Effector memory CD8-positive, alpha-beta T cell (primary cell): ENCODE results near the gene PVALEF.

Experiments
- ATAC-seq: fragments of 150-1000 bp; cut with Tn5 transposase; replicated peaks from 2 replicates; pipeline ENCODE4 v1.10.0; 2021; ENCODE audit warnings: mild to moderate bottlenecking, moderate library complexity
- DNase-seq, 3 experiments: peaks; one replicate each; pipeline ENCODE4 v3.0.0; 2021
- H3K27ac Mint-ChIP-seq, 2 donors: one replicate each; pipeline ENCODE4 v1.8.0; 2022; ENCODE audit warnings: mild to moderate bottlenecking in 2 of 2, mixed read lengths in 2 of 2, moderate library complexity in 2 of 2
- H3K27me3 Mint-ChIP-seq, 2 donors: one replicate each; pipeline ENCODE4 v1.8.0; 2022; ENCODE audit warnings: mixed read lengths in 2 of 2
- H3K36me3 Mint-ChIP-seq: one replicate; pipeline ENCODE4 v1.8.0; 2022; ENCODE audit warnings: mild to moderate bottlenecking, moderate library complexity, mixed read lengths; ENCODE audit not compliant: insufficient read depth
- H3K4me1 Mint-ChIP-seq, 2 donors: one replicate each; pipeline ENCODE4 v1.8.0; 2022; ENCODE audit warnings: low read depth in 2 of 2, mixed read lengths in 2 of 2
- H3K4me3 Mint-ChIP-seq, 2 donors: one replicate each; pipeline ENCODE4 v1.8.0; 2022; ENCODE audit warnings: mild to moderate bottlenecking in 2 of 2, mixed read lengths in 2 of 2, moderate library complexity in 2 of 2
- H3K9me3 Mint-ChIP-seq, 2 donors: one replicate each; pipeline ENCODE4 v1.8.0; 2022; ENCODE audit warnings: mixed read lengths in 2 of 2

The PVALEF gene

DNA sequence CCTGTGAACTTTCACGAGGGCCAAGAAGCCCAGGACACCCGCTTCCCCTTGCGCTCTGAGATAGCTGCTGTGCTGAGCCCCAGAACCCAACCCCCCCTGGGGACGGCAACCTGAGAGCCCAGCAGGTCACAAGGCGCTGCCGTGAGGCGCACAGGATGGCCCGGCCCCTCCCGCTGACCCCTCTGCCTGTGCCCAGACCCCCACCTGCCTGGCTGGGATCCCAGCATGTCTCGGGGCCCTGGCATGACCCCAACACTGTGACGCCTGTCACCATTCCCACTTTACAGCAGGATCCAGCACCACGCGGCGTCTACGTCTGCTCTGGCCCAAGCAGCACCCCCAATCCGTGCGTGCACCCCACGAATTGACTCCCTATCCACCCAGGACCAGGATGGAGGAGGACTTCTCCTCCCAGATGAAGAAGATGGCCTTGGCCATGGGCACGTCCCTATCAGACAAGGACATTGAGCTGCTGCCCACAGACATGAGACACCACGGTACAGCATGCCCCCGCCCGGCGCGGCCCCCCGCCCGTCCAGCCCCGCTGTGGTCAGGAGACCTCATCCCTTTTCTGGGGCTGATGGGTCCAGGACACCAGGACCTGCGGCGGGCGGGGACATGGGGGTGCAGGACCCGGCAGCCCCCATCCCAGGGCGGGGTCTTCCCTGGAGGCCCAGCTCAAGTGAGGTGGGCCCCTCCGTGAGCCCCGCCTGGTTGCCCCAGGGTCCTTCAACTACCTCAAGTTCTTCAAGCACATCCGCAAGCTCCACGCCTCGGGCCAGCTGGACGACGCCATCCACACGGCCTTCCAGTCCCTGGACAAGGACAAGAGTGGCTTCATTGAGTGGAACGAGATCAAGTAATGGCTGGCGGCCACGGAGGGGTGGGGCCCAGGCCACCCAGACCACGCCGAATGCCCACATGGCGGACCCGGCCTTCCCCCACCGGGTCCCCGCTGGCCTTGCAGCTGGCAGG, 15.8 kb downstream of the PVALEF start:
- no peak for DNase-seq
- ATAC-seq, result no peak
- no peaks in the 10 kb centered on the region for H3K9me3 Mint-ChIP-seq
- H3K4me3 Mint-ChIP-seq, result no peak overlapping the region
- H3K27ac Mint-ChIP-seq, result no peak overlapping the region
- peaks cover 0 to 10% of the 10 kb centered on the region in 2 donors for H3K27me3 Mint-ChIP-seq
- peaks cover 2% of the 10 kb centered on the region for H3K36me3 Mint-ChIP-seq
- H3K4me1 Mint-ChIP-seq, result no peaks in the 10 kb centered on the region

DNA sequence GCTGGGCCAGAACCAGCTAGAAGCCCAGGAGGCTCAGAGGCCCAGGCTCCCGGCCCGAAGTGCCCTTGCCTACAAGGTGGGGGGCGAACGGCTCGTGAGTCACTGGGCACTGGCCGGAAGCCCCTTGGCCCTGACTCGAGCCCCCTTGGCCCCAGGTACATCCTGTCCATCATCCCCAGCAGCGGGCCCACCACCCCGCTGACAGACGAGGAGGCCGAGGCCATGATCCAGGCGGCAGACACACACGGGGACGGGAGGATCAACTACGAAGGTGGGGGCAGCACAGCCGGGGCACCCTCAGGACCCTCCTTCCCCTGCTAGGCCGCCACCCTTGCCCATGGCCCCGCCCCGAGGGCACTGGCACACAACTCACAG, 16.5 kb downstream of the PVALEF start:
- DNase-seq, result no peak
- ATAC-seq, result no peak
- no peaks in the 10 kb centered on the region for H3K9me3 Mint-ChIP-seq
- peaks cover 0 to 10% of the 10 kb centered on the region in 2 donors for H3K27me3 Mint-ChIP-seq
- peaks cover 2% of the 10 kb centered on the region for H3K36me3 Mint-ChIP-seq
- no peak overlapping the region for H3K4me3 Mint-ChIP-seq
- H3K4me1 Mint-ChIP-seq, result no peaks in the 10 kb centered on the region
- no peak overlapping the region for H3K27ac Mint-ChIP-seq

DNA sequence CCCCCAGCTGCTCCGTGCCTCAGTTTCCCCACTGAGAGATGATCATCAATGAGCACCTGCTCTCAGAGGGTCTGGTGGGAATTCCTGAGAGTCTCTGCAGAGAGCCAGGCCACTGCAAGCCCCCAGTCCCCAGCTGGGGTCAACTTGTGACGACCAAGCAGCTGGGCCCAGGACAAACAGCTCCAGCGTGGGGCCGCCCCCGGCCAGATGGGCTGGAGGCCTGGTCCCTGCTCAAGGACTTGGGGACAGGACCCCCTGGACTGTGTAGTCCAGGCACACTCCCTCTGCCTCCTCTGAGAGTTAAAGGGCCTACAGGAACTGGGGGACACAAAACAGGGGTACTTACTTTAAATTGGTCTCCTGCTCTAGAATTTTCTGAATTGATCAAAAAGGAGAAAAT, 17.3 kb downstream of the PVALEF start:
- no peak for DNase-seq
- Mint-ChIP-seq H3K4me1 (no peaks in the 10 kb centered on the region), H3K27ac (no peak overlapping the region), H3K9me3 (no peaks in the 10 kb centered on the region), H3K36me3 (peaks cover 2% of the 10 kb centered on the region), H3K27me3 (peaks cover 0 to 10% of the 10 kb centered on the region in 2 donors), H3K4me3 (no peak overlapping the region)
- ATAC-seq, result no peak

DNA sequence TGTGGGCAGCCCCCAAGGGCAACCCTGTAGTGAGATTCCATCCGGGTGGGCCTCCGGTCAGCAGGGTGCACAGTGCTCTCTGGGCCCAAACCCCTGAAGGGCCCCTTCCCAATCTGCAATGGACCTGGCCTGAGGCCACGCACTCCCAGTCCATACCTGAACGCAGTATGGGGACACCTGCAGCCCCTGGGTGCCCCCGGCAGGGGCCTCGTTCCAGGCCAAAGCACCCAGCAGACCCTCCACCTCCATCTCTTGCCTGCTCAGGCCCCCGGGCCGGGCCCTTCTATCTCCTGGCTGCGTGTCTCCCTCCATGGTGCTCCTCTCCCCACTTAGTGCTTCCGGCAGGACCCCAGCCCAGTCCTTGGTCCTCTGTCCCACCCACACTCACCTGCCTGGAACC, 18.0 kb downstream of the PVALEF start:
- no peak for ATAC-seq
- H3K4me3 Mint-ChIP-seq, result no peak overlapping the region
- peaks cover 2% of the 10 kb centered on the region for H3K36me3 Mint-ChIP-seq
- DNase-seq, result no peak
- H3K4me1 Mint-ChIP-seq, result no peaks in the 10 kb centered on the region
- H3K9me3 Mint-ChIP-seq, result no peaks in the 10 kb centered on the region
- H3K27ac Mint-ChIP-seq, result no peak overlapping the region
- peaks cover 0 to 10% of the 10 kb centered on the region in 2 donors for H3K27me3 Mint-ChIP-seq

DNA sequence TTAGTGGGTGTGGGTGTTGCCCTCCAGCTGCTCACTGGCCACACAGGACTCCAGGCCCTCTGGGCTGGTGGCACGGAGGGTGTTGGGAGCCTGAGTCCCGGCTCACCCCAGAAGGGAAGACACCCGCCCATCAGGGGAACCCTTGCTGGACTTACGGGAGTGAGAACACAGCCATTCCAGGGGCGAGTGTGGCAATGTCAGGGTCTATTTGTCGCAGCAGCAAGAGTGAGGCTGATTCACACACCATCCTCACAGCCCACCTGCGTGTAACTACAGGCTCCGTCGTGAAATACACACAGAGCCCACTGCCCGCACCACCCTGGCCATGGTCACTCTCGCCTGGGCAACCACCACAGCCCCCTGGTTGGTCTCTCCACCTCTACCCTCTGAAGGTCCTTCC, 18.5 kb downstream of the PVALEF start:
- Mint-ChIP-seq H3K27me3 (peaks cover 0 to 10% of the 10 kb centered on the region in 2 donors), H3K4me3 (no peak overlapping the region), H3K9me3 (no peaks in the 10 kb centered on the region), H3K36me3 (peaks cover 2% of the 10 kb centered on the region), H3K4me1 (no peaks in the 10 kb centered on the region), H3K27ac (no peak overlapping the region)
- ATAC-seq (no peak), DNase-seq (no peak)

DNA sequence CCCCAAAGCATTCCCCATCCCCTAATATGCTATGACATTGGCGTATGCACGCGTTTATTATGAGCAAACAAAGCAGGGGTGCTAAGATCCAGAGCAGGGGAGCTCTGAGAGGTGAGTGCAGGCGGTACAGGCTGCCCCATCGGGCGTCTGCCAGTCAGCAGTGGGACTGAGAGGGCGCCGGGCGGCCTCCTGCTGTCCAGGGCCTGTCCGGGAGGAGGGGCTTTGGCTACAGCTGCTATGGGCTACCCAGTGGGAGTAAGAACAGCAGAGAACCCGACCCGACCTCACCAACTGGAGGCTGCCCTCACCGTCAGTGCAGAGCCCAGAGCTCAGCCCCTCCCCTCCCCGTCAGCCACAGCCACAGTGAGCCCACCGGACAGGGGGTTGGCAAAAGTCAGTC, 19.2 kb downstream of the PVALEF start:
- Mint-ChIP-seq H3K27me3 (peaks cover 0 to 10% of the 10 kb centered on the region in 2 donors), H3K4me1 (no peaks in the 10 kb centered on the region), H3K36me3 (peaks cover 2% of the 10 kb centered on the region), H3K9me3 (no peaks in the 10 kb centered on the region), H3K27ac (no peak overlapping the region), H3K4me3 (no peak overlapping the region)
- no peak for DNase-seq
- ATAC-seq, result no peak

DNA sequence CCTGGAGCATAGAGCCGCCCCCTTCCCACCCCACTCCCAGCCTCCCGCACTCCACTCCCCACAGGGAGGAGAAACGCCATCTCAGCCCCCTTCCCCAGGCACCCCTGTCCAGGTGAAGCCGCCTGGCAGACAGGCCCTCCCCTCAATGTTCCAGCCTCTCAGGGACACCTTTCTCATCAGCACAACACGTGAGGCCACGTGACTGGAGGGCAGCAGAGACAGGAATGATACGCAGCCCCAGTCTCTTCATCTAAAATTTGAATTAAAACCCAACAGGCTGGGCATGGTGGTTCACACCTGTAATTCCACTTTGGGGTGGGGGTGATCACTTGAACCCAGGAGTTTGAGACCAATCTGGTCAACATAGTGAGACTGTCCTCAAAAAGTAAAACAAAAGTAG, 20.9 kb downstream of the PVALEF start:
- Mint-ChIP-seq H3K4me1 (no peaks in the 10 kb centered on the region), H3K27ac (no peak overlapping the region), H3K36me3 (peaks cover 2% of the 10 kb centered on the region), H3K4me3 (no peak overlapping the region), H3K9me3 (no peaks in the 10 kb centered on the region), H3K27me3 (peaks cover 0 to 10% of the 10 kb centered on the region in 2 donors)
- ATAC-seq (no peak), DNase-seq (no peak)

DNA sequence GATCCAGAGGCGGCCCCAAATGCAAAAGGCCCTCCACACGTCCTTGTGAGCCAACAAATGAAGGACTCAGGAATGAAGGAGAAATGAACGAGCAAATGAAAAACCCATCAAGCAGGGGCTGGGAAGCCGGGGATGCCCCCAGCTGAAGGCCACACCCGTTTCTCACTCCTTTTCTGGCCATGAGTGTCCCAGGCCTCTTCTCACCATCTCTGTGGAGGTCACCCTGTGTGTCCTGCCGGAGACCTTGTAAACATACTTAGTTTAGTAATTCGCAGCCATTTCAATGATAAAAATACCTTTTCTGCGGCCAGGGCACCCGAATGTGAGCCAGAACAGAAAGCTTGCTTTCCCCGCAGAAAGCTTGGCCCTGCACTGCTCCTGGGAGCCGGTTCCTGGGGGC, 21.8 kb downstream of the PVALEF start:
- H3K27ac Mint-ChIP-seq, result no peak overlapping the region
- H3K27me3 Mint-ChIP-seq, result peaks cover 0 to 10% of the 10 kb centered on the region in 2 donors
- no peak for DNase-seq
- no peak for ATAC-seq
- no peaks in the 10 kb centered on the region for H3K9me3 Mint-ChIP-seq
- H3K36me3 Mint-ChIP-seq, result peaks cover 2% of the 10 kb centered on the region
- no peaks in the 10 kb centered on the region for H3K4me1 Mint-ChIP-seq
- no peak overlapping the region for H3K4me3 Mint-ChIP-seq

DNA sequence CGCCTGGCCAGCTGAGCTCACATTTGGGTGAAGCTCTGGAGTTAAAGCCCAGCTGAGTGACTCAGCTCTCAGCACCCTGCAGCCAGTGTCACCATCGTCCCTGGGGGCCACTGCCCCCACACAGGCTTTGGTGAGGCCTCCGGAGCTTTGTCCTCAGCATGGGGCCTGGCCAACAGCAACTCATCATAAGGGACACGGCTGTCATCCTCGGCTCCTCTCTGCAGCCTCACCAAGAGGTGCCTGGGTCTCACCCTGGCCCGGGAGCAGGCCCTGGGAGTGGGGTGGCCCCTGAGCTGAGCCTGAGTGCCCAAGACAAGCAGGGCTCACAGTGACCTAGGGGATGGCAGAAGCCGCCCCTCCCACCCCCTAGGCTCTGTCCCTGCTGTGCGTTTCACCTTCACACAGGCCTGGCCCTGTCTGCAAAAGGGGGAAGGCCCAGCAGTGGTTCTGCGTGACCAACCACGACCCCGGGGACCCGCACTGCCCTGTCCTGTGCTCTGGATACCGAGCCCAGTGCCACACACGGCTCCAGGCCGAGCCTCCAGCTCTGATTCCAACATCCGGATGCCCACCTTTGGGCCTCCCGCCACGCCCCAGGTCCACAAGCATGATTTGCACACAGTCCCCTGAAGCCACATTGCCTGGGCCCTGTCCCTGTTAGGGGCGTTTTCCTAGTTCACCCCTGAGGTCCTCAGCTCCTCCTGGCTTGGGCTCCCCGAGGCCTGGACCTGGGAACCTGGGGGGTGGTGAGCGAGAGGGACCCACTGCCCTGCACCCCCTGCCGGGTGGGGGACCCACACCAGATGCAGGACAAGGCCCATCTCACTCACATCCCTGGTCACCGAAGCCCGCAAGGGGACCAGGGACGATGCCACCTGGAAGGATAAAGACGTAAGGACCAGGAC, 22.5 kb downstream of the PVALEF start:
- ATAC-seq, result no peak
- Mint-ChIP-seq H3K27me3 (peaks cover 0 to 10% of the 10 kb centered on the region in 2 donors), H3K27ac (no peak overlapping the region), H3K9me3 (no peaks in the 10 kb centered on the region), H3K4me3 (no peak overlapping the region), H3K36me3 (peaks cover 2% of the 10 kb centered on the region), H3K4me1 (no peaks in the 10 kb centered on the region)
- DNase-seq, result no peak

DNA sequence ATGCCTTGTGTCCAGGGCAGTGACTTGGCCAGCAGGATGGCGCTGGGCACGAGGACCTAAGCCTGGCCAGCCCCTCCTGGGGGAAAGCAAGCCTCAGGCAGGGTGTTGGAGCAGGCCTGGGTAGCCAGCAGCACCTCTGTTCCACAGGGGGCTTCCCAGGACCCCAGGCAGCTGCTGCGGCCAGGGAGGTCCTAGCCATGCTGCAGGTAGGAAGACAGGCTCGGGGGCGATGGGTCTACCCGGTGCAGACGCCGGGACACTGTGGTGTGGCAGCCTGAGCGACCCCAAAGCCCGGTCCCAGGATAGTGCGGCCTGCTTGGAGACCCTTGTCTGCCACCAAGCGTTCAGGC, 23.2 kb downstream of the PVALEF start:
- no peaks in the 10 kb centered on the region for H3K9me3 Mint-ChIP-seq
- H3K27me3 Mint-ChIP-seq, result peaks cover 0 to 10% of the 10 kb centered on the region in 2 donors
- H3K27ac Mint-ChIP-seq, result no peak overlapping the region
- no peak overlapping the region for H3K4me3 Mint-ChIP-seq
- H3K4me1 Mint-ChIP-seq, result no peaks in the 10 kb centered on the region
- ATAC-seq (no peak), DNase-seq (no peak)
- H3K36me3 Mint-ChIP-seq, result peaks cover 2% of the 10 kb centered on the region

DNA sequence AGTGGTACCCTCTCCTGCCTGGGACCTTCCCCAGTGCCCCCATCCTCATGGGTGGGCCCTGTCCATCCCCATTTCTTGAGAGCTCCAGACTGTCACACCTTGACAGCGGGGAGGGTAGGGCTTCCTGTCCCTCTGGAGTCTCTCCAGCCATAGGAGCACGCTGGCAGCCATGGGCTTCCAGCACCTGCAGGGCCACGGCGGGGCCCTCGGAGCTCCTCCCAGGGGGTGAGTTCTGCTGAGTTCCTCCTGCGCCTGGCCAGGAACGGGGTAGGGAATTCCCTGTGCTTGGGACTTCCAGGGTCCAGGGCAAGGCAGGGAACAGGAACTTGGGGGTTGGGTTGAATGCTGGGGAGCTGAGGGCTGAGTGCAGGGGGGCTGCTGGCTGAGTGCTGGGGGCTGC, 23.7 kb downstream of the PVALEF start:
- DNase-seq (no peak), ATAC-seq (no peak)
- H3K4me3 Mint-ChIP-seq, result no peak overlapping the region
- peaks cover 3% of the 10 kb centered on the region for H3K36me3 Mint-ChIP-seq
- H3K9me3 Mint-ChIP-seq, result no peaks in the 10 kb centered on the region
- no peaks in the 10 kb centered on the region for H3K4me1 Mint-ChIP-seq
- no peak overlapping the region for H3K27ac Mint-ChIP-seq
- H3K27me3 Mint-ChIP-seq, result peaks cover 0 to 7% of the 10 kb centered on the region in 2 donors

DNA sequence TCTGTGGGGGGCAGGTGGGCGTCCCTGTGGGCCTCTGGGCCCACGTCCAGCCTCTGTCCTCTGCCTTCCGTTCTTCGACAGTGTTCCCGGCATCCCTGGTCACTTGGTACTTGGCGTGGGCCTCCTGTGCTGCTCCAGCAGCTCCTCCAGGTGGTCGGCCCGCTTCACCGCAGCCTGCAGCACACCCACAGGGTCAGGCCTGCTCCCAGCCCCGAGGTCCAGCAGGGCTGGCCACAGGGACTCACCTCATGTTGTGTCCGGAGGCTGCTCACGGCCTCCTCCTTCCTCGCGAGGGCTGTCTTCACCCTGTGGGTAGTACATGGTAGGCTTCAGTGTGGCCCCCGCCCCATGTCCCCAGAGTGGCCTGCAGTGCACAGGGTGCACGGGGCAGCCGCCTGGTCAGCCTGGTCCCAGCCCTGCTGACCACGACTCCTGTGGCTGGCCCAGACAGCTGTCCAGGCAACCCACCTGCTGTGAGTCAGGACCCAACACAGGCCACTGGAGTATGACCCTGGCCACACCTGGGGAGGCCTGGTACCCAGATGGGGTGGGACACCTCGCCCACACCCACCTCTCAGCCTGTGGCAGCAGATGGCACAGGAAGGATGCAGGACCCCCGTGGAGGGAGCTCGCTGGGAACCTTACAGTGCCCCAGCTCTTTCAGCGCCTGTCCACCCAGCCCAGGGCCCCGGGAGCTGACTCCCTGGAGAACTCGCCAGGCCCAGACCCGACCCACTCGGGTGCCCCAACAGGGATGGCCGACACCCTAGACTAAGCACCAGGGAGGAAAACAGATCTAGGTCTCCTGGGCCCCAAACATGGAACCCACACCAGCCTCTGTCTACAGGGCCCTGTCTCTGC, 24.6 kb downstream of the PVALEF start:
- DNase-seq (no peak), ATAC-seq (no peak)
- no peaks in the 10 kb centered on the region for H3K27me3 Mint-ChIP-seq
- no peaks in the 10 kb centered on the region for H3K4me1 Mint-ChIP-seq
- H3K36me3 Mint-ChIP-seq, result peaks cover 7% of the 10 kb centered on the region
- no peaks in the 10 kb centered on the region for H3K9me3 Mint-ChIP-seq
- no peak overlapping the region for H3K4me3 Mint-ChIP-seq
- no peak overlapping the region for H3K27ac Mint-ChIP-seq

DNA sequence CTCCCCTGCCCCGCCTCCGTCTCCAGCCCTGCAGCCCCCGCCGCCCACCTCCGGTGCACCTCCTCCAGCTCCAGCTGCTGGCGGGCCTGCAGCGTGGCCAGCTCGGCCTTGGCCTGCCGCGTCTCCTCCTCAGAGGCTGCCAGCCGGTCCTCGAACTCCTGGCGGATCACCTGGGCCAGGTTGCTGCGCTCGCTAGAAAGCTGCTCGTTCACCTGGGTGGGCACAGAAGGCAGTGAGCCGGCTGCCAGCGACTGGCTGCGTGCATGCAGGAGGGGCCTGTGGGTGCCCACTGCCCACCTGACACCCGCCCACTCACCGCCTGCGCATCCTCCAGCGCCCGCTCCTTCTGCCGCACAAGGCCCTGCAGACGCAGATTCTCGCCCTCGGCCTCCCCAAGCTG, 25.3 kb downstream of the PVALEF start:
- no peaks in the 10 kb centered on the region for H3K27me3 Mint-ChIP-seq
- DNase-seq, result no peak
- ATAC-seq, result no peak
- H3K36me3 Mint-ChIP-seq, result peaks cover 5% of the 10 kb centered on the region
- H3K4me3 Mint-ChIP-seq, result no peak overlapping the region
- H3K27ac Mint-ChIP-seq, result no peak overlapping the region
- no peaks in the 10 kb centered on the region for H3K9me3 Mint-ChIP-seq
- no peaks in the 10 kb centered on the region for H3K4me1 Mint-ChIP-seq
